H9 (cell line): ENCODE data around the gene ADAMTS2. TPM values are rescaled to one million over a fixed set of nuclear protein-coding genes. Genes with fewer than 3 reads are reported as not detected.

Experiments used
- DNase-seq: peaks from one replicate; pipeline ENCODE4 v3.0.0-alpha.2; 2017
- H2AFZ ChIP-seq: one replicate; pipeline ENCODE4 v1.6.1; 2013; ENCODE audit warnings: mild to moderate bottlenecking, low read length, control low read depth, moderate library complexity
- H2AK5ac ChIP-seq: 2 replicates; pipeline ENCODE4 v1.6.1; 2013; ENCODE audit warnings: low read length, control low read depth, mixed read lengths; ENCODE audit not compliant: insufficient read length
- H2BK120ac ChIP-seq: one replicate; pipeline ENCODE4 v1.6.1; 2013; ENCODE audit warnings: low read depth, mild to moderate bottlenecking, low read length, control low read depth, inconsistent platforms; ENCODE audit not compliant: poor library complexity, severe bottlenecking
- H2BK12ac ChIP-seq: 2 replicates; pipeline ENCODE4 v1.6.1; 2013; ENCODE audit warnings: low read length, control low read depth, mixed read lengths, low read depth; ENCODE audit not compliant: insufficient read length
- H2BK15ac ChIP-seq: 2 replicates; pipeline ENCODE4 v1.6.1; 2013; ENCODE audit warnings: low read depth, low read length, control low read depth
- H2BK20ac ChIP-seq: one replicate; pipeline ENCODE4 v1.6.1; 2013; ENCODE audit warnings: low read depth, mild to moderate bottlenecking, low read length, control low read depth, inconsistent platforms; ENCODE audit not compliant: poor library complexity, severe bottlenecking
- H2BK5ac ChIP-seq: 2 replicates; pipeline ENCODE4 v1.6.1; 2013; ENCODE audit warnings: low read length, control low read depth, mixed read lengths; ENCODE audit not compliant: insufficient read length
- H3K14ac ChIP-seq: 2 replicates; pipeline ENCODE4 v1.6.1; 2013; ENCODE audit warnings: low read length, control low read depth; ENCODE audit not compliant: insufficient read depth
- H3K18ac ChIP-seq: 2 replicates; pipeline ENCODE4 v1.6.1; 2013; ENCODE audit warnings: low read depth, mild to moderate bottlenecking, mixed read lengths, low read length, control low read depth; ENCODE audit not compliant: insufficient read length
- H3K23ac ChIP-seq: 2 replicates; pipeline ENCODE4 v1.6.1; 2013; ENCODE audit warnings: low read length, control low read depth, mixed read lengths, low read depth; ENCODE audit not compliant: insufficient read length
- H3K23me2 ChIP-seq: 2 replicates; pipeline ENCODE4 v1.6.1; 2013; ENCODE audit warnings: low read depth, mild to moderate bottlenecking, mixed read lengths, low read length, control low read depth; ENCODE audit not compliant: insufficient read length, poor library complexity, severe bottlenecking
- H3K27ac ChIP-seq: 2 replicates; pipeline ENCODE4 v1.5.1; 2013; ENCODE audit warnings: low read length, control low read depth, mixed read lengths, low read depth; ENCODE audit not compliant: insufficient read length
- H3K27me3 ChIP-seq: 2 replicates; pipeline ENCODE4 v1.6.1; 2013; ENCODE audit warnings: low read length, control low read depth, inconsistent platforms; ENCODE audit not compliant: insufficient read depth
- H3K4ac ChIP-seq: 2 replicates; pipeline ENCODE4 v1.6.1; 2013; ENCODE audit warnings: low read depth, mild to moderate bottlenecking, control low read depth, inconsistent platforms, low read length, moderate library complexity
- H3K4me1 ChIP-seq: 2 replicates; pipeline ENCODE4 v1.6.1; 2013; ENCODE audit warnings: low read length, control low read depth, inconsistent platforms; ENCODE audit not compliant: insufficient read depth
- H3K4me2 ChIP-seq: 2 replicates; pipeline ENCODE4 v1.6.1; 2013; ENCODE audit warnings: low read length, control low read depth, mixed read lengths; ENCODE audit not compliant: insufficient read length, insufficient read depth
- H3K56ac ChIP-seq: 2 replicates; pipeline ENCODE4 v1.6.1; 2013; ENCODE audit warnings: low read depth, mild to moderate bottlenecking, mixed read lengths, low read length, control low read depth; ENCODE audit not compliant: insufficient read length
- H3K79me1 ChIP-seq: 2 replicates; pipeline ENCODE4 v1.6.1; 2013; ENCODE audit warnings: low read depth, mild to moderate bottlenecking, moderate library complexity, low read length, control low read depth, inconsistent platforms; ENCODE audit not compliant: insufficient read depth, poor library complexity, severe bottlenecking
- H3K79me2 ChIP-seq: 2 replicates; pipeline ENCODE4 v1.6.1; 2013; ENCODE audit warnings: low read length, control low read depth, inconsistent platforms; ENCODE audit not compliant: insufficient read depth
- H3K9ac ChIP-seq: 2 replicates; pipeline ENCODE4 v1.6.1; 2013; ENCODE audit warnings: low read length, control low read depth, mixed read lengths; ENCODE audit not compliant: insufficient read length; ENCODE audit errors: extremely low read depth
- H3K9me3 ChIP-seq: one replicate; pipeline ENCODE4 v1.6.1; 2013; ENCODE audit warnings: low read depth, low read length, inconsistent platforms; ENCODE audit not compliant: control insufficient read depth
- H3T11ph ChIP-seq: one replicate; pipeline ENCODE4 v1.6.1; 2013; ENCODE audit warnings: mild to moderate bottlenecking, low read length, control low read depth, inconsistent platforms
- H4K20me1 ChIP-seq: one replicate; pipeline ENCODE4 v1.6.1; 2013; ENCODE audit not compliant: control insufficient read depth, insufficient read length, insufficient read depth
- H4K5ac ChIP-seq: 2 replicates; pipeline ENCODE4 v1.6.1; 2013; ENCODE audit warnings: low read depth, mild to moderate bottlenecking, mixed read lengths, low read length, control low read depth; ENCODE audit not compliant: insufficient read length
- H4K8ac ChIP-seq: replicated peaks from 2 replicates; pipeline ENCODE4 v1.6.1; 2013; ENCODE audit warnings: low read length, control low read depth, mixed read lengths, low read depth; ENCODE audit not compliant: insufficient read length
- H4K91ac ChIP-seq: 2 replicates; pipeline ENCODE4 v1.6.1; 2013; ENCODE audit warnings: low read depth, mild to moderate bottlenecking, moderate library complexity, mixed read lengths, low read length, control low read depth; ENCODE audit not compliant: insufficient read length
- H3K27ac Mint-ChIP-seq, 3 experiments: 2 replicates in 2 of 3; 3 replicates in 1 of 3; pipeline ENCODE4 v1.8.0; 2020 to 2021; ENCODE audit warnings: mixed read lengths in 3 of 3, mild to moderate bottlenecking in 1 of 3, moderate library complexity in 1 of 3
- H3K27me3 Mint-ChIP-seq: 2 replicates; pipeline ENCODE4 v1.8.0; 2021; ENCODE audit warnings: low read depth, mild to moderate bottlenecking, moderate library complexity, mixed read lengths
- H3K36me3 Mint-ChIP-seq, 3 experiments: 2 replicates in 2 of 3; 3 replicates in 1 of 3; pipeline ENCODE4 v1.8.0; 2020 to 2021; ENCODE audit warnings: low read depth in 3 of 3, mixed read lengths in 3 of 3; ENCODE audit not compliant: insufficient read depth in 1 of 3
- H3K4me1 Mint-ChIP-seq, 2 experiments: 2 replicates each; pipeline ENCODE4 v1.8.0; 2020; ENCODE audit warnings: mixed read lengths in 2 of 2
- H3K4me3 Mint-ChIP-seq, 2 experiments: 2 replicates in 1 of 2; 3 replicates in 1 of 2; pipeline ENCODE4 v1.8.0; 2020 to 2021; ENCODE audit warnings: mild to moderate bottlenecking in 2 of 2, mixed read lengths in 2 of 2, moderate library complexity in 1 of 2
- H3K9me3 Mint-ChIP-seq, 2 experiments: 2 replicates in 1 of 2; 3 replicates in 1 of 2; pipeline ENCODE4 v1.8.0; 2020; ENCODE audit warnings: mild to moderate bottlenecking in 2 of 2, mixed read lengths in 2 of 2, moderate library complexity in 1 of 2
- CTCF ChIP-seq: fragments of 200-600 bp; sonication (generic); conservative IDR thresholded peaks from 3 replicates; pipeline ENCODE4 v1.8.0; 2021; ENCODE audit warnings: antibody characterized with exemption, mild to moderate bottlenecking
- WGBS: extraction: QIAGEN DNeasy Blood & Tissue Kit; methylation state at CpG from one replicate; pipeline ENCODE4 v1.1.7; 2013; ENCODE audit warnings: missing lambda C conversion rate, low lambda C conversion rate, mixed read lengths; ENCODE audit not compliant: insufficient read length; ENCODE audit errors: extremely low coverage; 5-methylcytosine and 5-hydroxymethylcytosine counted together
- total RNA-seq: library from RNA; stranded (reverse); gene quantifications from 2 replicates; pipeline ENCODE4 v1.2.1, GENCODE V29; 2021

The ADAMTS2 gene
- total RNA-seq, 1 experiment from 2014 or later: 5.4 TPM

GRCh38 chr5:179280095-179280490, 65.2 kb downstream of the ADAMTS2 start:
- Histone ChIP-seq H2BK120ac (no peak overlapping the region), H4K8ac (no peak overlapping the region), H3K56ac (no peak overlapping the region), H3K18ac (no peak overlapping the region), H4K20me1 (no peaks in the 10 kb centered on the region), H3T11ph (no peak overlapping the region), H2BK12ac (no peak overlapping the region), H3K23ac (no peak overlapping the region), H3K4me1 (no peaks in the 10 kb centered on the region), H2AK5ac (no peak overlapping the region), H4K91ac (no peak overlapping the region), H3K4me2 (no peak overlapping the region), H2BK5ac (no peak overlapping the region), H3K9me3 (no peaks in the 10 kb centered on the region), H3K27ac (no peak overlapping the region), H3K14ac (no peak overlapping the region), H2BK15ac (no peak overlapping the region), H3K79me2 (no peaks in the 10 kb centered on the region), H3K27me3 (no peaks in the 10 kb centered on the region), H3K23me2 (no peaks in the 10 kb centered on the region), H4K5ac (no peak overlapping the region), H2BK20ac (no peak overlapping the region), H3K79me1 (no peaks in the 10 kb centered on the region), H2AFZ (no peak overlapping the region), H3K4ac (no peak overlapping the region), H3K9ac (no peak overlapping the region)
- Mint-ChIP-seq H3K36me3 (no peaks in the 10 kb centered on the region), H3K27ac (no peak overlapping the region), H3K4me3 (no peak overlapping the region), H3K27me3 (no peaks in the 10 kb centered on the region; the same call in 1 of the 2 replicates), H3K4me1 (peaks cover 0 to 9% of the 10 kb centered on the region in 2 experiments; a peak in 2 of 4 replicates), H3K9me3 (peaks cover under 1 to 2% of the 10 kb centered on the region in 2 experiments; a peak in 2 of 5 replicates)
- WGBS: no CpG with 5 or more reads among the region's 8 CpGs
- DNase-seq: no peak
- no peak for TF ChIP-seq CTCF
